SK-N-MC (cell line): Measurements from ENCODE around the gene SLFN5.

ENCODE experiments used
- FOXP2 ChIP-seq: optimal IDR thresholded peaks from 2 replicates; pipeline ENCODE3; 2011; ENCODE audit warnings: mild to moderate bottlenecking, moderate library complexity; ENCODE audit not compliant: insufficient read depth; ENCODE audit errors: extremely low read length, control extremely low read depth
- POLR2AphosphoS5 ChIP-seq: IDR thresholded peaks from 2 replicates; pipeline ENCODE4 v1.6.1; 2012; ENCODE audit warnings: mild to moderate bottlenecking, low read depth, low read length, borderline replicate concordance

GRCh38 chr17:35218915-35219314 is 24.0 kb upstream of the SLFN5 start:
- TF ChIP-seq POLR2AphosphoS5 (no peak), FOXP2 (no peak)
